SW480 (cell line): ENCODE results near the gene ZNF440.
"Not testable (repeated sequence)": the region's sequence is repeated elsewhere in the genome, so short reads cannot be mapped to it uniquely, and the experiment has no call there.

Experiments
- DNase-seq: peaks from one replicate; pipeline ENCODE4 v3.0.0-alpha.2; 2016; ENCODE audit warnings: low spot score

ZNF440 gene

GRCh38 chr19:11814029-11814699 is at the start of gene ZNF440:
TSS of gene ZNF440 (plus strand) at chr19:11814273. CDS start at chr19:11814448, 175 bp downstream.
- peak; percentile 91 for DNase-seq

GRCh38 chr19:11766597-11767591 is 47.2 kb upstream of the ZNF440 start, which contains the start of gene ZNF441:
TSS of gene ZNF441 (plus strand) at chr19:11767000. CDS start at chr19:11767194, 194 bp downstream.
- peak; percentile 98 for DNase-seq

DNA sequence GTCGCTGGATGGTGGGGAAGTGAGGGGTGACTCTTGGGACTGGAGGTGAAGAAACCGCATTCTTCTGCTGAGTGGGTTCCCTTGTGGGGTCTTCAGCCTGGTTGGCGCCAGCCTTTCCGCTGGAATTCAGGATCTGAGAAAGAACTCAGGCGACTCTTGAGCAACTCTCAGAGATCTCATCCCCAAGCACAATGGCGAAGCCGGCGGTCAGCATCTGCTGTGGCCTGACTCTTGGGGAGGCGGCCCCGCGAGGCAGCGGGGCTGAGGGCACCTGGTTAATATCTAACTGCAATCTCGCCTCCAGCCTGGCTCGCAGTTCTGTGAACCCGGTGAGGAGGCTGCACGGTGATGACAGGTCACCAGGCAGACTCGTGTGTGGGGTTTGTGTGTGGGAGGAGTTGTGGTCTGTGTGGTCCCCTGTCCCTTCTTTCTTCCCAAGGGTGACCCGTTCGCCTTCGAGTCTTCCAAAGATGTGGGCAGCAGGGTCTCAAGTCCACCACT is 46.4 kb upstream of the ZNF440 start:
- DNase-seq: peak; percentile 50

DNA sequence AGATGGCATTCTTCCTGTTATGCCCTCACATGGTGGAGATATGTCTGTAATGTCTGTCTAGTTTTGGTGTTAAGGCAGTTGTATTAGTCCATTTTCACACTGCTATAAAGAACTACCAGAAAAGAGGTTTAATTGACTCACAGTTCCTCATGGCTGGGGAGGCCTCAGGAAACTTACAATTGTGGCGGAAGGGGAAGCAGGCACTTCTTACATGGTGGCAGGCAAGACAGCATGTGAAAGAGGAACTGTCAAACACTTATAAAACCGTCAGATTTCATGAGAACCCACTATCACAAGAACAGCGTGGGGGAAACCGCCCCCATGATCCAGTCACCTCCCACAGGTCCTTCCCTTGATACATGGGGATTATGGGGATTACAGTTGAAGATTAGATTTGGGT is 44.1 kb upstream of the ZNF440 start:
- no peak for DNase-seq

DNA sequence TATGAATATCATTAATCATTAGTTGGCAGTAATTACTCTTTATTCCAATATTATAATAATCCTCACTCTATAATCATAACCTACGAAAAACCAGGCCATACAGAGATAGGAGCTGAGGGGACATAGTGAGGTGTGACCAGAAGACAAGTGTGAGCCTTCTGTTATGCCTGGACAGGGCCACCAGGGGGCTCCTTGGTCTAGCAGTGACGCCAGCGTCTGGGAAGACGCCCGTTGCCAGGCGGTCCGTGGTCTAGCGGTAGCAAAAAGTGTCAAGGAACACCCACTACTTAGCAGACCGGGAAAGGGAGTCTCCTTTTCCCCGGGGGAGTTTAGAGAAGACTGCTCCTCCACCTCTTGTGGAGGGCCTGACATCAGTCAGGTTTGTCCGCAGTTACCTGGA is 42.6 kb upstream of the ZNF440 start:
- DNase-seq: not testable (repeated sequence)

GRCh38 chr19:11776669-11777068 is 37.4 kb upstream of the ZNF440 start:
- DNase-seq: not testable (repeated sequence)

GRCh38 chr19:11780431-11781020 is 33.5 kb upstream of the ZNF440 start:
- DNase-seq: no peak

GRCh38 chr19:11781295-11782057 is 32.6 kb upstream of the ZNF440 start:
- no peak for DNase-seq

DNA sequence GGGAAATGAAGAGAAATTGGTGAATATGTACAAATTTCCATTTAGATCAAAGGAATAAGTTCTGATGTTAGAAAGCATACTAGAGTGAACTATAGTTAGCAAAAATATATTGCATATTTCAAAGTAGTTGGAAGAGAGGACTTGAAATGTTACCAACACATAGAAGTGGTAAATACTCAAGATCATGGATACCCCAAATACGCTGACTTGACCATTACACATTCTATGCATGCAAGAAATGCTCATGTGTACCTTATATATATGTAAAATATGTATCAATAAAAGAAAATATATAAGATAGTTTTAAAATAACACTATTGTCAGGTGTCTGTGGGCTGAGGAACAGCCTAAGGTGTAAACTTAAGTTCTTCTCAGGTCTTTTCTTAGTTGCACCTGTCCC is 30.3 kb upstream of the ZNF440 start:
- DNase-seq: no peak

GRCh38 chr19:11784356-11784755 is 29.7 kb upstream of the ZNF440 start:
- DNase-seq: no peak

- no peak for DNase-seq
Observed at GRCh38 chr19:11787536-11787935, 26.5 kb upstream of the ZNF440 start.

GRCh38 chr19:11792942-11793341 is 21.1 kb upstream of the ZNF440 start:
- DNase-seq: no peak

GRCh38 chr19:11797491-11797890 is 16.6 kb upstream of the ZNF440 start:
- peak; percentile 88 for DNase-seq

DNA sequence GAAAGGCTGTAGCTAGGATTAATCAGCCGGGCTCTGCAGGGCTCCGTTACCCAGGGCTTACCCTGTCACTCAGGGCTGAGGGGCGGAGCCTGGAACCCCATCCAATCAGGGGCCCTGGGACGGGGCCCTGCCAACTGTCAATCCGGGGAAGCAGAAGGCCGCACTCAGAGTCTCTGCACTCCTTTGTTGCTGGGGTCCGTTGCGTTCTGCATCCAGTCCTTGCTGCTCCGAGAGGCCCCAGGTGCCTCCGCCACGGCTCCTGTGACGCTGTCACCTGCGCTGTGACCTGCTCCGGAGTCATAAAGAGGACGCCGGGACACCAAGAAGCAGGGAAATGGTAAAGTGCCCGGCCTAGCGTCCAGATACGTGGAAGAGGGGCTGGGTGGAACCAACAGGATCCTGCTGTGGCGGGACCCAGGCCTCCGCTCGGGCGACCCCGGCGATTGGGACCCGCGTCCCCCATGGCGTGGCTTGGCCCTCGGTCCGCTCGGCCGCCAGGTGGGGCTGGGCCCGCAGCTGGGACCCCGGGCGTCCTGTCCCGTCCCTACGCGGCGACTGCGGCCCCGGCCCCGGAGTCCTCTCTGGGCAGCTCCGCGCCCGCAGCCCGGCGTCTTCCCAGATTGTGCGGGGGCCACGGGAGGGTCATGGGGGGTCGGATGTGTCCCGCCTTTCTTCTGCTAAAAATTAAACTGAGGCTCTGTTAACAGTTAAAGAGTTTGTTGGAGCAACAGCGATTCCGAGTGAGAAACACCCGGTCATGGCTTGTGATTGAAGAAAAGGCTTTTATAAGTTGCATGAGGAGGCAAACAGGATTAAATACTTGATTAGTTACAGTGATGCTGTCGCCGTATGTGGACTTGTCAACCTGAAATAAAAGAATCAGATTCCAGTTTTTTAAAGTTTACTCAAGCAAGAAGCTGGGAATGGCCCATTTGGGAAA is 15.4 kb upstream of the ZNF440 start, which contains the start of gene ZNF491:
Gene ZNF491 (plus strand): TSS at position 133 of the 940 bp plus-strand sequence. CDS start 7,431 bp downstream, outside the sequence.
- DNase-seq: peak; percentile 85

DNA sequence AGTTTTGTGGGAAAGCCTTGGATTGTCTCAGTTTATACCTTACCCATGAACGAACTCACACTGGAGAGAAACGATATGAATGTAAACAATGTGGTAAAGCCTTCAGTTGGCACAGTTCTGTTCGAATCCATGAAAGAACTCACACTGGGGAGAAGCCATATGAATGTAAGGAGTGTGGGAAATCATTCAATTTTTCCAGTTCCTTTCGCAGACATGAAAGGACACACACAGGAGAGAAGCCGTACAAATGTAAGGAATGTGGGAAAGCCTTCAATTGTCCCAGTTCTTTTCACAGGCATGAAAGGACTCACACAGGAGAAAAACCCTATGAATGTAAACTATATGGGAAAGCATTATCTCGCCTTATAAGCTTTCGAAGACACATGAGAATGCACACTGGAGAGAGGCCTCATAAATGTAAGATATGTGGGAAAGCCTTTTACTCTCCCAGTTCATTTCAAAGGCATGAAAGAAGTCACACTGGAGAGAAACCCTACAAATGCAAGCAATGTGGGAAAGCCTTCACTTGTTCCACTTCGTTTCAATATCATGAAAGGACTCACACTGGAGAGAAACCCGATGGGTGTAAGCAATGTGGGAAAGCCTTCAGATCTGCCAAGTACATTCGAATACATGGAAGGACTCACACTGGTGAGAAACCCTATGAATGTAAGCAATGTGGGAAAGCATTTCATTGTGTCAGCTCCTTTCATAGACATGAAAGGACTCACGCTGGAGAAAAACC is 7.5 kb upstream of the ZNF440 start:
- DNase-seq: no peak

- DNase-seq: no peak
Observed at GRCh38 chr19:11807099-11807380, 7.0 kb upstream of the ZNF440 start.

GRCh38 chr19:11813703-11814028 is 407 bp upstream of the ZNF440 start:
- peak; percentile 10 for DNase-seq

DNA sequence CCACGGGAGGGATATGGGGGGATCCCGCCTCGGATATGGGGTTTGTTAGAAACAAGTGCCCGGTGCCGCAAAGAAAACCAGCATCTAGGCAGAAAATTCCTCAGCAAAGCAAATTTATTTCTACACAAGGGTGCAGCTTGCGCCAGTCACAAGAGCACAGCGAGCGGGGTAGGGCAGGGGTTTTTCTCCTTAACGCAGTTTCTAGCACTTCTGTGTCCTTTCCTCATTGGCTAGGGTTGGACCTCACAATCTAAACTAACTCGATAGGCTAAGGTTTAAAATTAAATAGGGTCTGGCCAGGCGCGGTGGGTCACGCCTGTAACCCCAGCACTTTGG is 595 bp downstream of the ZNF440 start:
- no peak for DNase-seq

- no peak for DNase-seq
Observed at GRCh38 chr19:11821474-11822109, 7.5 kb downstream of the ZNF440 start.
